ENCODE results near the gene FNIP2. TPM values are rescaled to one million over a fixed set of nuclear protein-coding genes. Genes with fewer than 3 reads are reported as not detected.

The FNIP2 gene
- polyA plus RNA-seq, 1 donor from 2014 or later: 51.7 TPM

DNA sequence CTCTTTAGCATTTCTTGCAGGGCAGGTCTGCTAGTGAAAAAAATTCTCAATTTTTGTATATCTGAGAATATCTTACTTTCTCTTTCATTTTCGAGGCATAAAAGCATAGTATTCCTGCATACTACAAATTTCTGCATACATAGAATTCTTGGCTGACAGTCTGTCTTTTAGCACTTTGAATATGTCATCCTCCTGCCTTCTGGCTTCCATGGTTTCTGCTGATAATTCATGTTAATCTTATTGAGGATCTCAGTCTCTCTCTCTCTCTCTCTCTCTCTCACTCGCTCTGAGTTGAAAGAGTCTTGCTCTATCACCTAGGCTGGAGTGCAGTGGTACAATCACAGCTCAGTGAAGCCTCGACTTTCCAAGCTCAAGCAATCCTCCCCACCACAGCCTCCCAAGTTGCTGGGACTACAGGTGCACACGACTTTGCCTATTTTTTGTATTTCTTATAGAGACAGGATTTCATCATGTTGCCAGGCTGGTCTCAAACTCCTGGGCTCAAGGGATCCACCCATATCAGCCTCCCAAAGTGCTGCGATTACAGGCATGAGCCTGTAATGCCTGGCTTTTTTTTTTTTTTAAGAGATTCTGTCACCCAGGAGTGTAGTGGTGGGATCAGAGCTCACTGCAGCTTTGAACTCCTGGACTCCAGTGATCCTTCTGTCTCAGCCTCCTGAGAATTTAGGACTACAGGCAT is 161.3 kb downstream of the FNIP2 start:
- H3K4me3 ChIP-seq (ENCODE audit: low read length): no peak overlapping the region
- no peaks in the 10 kb centered on the region for H3K9me2 ChIP-seq (ENCODE audit: insufficient read depth, low read length)
- TF ChIP-seq CTCF (IDR thresholded peaks at IDR 0.05; ENCODE audit: poor library complexity, severe bottlenecking): no peak
- TF ChIP-seq, protein P1, sequence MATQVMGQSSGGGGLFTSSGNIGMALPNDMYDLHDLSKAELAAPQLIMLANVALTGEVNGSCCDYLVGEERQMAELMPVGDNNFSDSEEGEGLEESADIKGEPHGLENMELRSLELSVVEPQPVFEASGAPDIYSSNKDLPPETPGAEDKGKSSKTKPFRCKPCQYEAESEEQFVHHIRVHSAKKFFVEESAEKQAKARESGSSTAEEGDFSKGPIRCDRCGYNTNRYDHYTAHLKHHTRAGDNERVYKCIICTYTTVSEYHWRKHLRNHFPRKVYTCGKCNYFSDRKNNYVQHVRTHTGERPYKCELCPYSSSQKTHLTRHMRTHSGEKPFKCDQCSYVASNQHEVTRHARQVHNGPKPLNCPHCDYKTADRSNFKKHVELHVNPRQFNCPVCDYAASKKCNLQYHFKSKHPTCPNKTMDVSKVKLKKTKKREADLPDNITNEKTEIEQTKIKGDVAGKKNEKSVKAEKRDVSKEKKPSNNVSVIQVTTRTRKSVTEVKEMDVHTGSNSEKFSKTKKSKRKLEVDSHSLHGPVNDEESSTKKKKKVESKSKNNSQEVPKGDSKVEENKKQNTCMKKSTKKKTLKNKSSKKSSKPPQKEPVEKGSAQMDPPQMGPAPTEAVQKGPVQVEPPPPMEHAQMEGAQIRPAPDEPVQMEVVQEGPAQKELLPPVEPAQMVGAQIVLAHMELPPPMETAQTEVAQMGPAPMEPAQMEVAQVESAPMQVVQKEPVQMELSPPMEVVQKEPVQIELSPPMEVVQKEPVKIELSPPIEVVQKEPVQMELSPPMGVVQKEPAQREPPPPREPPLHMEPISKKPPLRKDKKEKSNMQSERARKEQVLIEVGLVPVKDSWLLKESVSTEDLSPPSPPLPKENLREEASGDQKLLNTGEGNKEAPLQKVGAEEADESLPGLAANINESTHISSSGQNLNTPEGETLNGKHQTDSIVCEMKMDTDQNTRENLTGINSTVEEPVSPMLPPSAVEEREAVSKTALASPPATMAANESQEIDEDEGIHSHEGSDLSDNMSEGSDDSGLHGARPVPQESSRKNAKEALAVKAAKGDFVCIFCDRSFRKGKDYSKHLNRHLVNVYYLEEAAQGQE (IDR thresholded peaks at IDR 0.05; ENCODE audit: borderline replicate concordance): no peak
- TF ChIP-seq EZH2 (IDR thresholded peaks at IDR 0.05; ENCODE audit: borderline replicate concordance, insufficient read depth, low read length, poor library complexity, severe bottlenecking): no peak
- no peak for TF ChIP-seq POLR2AphosphoS5 (IDR thresholded peaks at IDR 0.05)
- no peak for TF ChIP-seq MXI1 (conservative IDR thresholded peaks at IDR 0.05; ENCODE audit: poor library complexity, severe bottlenecking)
- no peak for TF ChIP-seq TAF1 (IDR thresholded peaks at IDR 0.05; ENCODE audit: low read depth)
- TF ChIP-seq EP300 (conservative IDR thresholded peaks at IDR 0.05; ENCODE audit: poor library complexity, severe bottlenecking): no peak
- no peak for TF ChIP-seq RAD21 (conservative IDR thresholded peaks at IDR 0.05)
- TF ChIP-seq SMC3 (conservative IDR thresholded peaks at IDR 0.05; ENCODE audit: poor library complexity): no peak
- H3F3A ChIP-seq (ENCODE audit: insufficient read depth, low read length, poor library complexity, severe bottlenecking): no peaks in the 10 kb centered on the region
- H2AFZ ChIP-seq (ENCODE audit: low read depth, low read length): no peak overlapping the region
- no peak overlapping the region for H3K9ac ChIP-seq (ENCODE audit: low read length)
- no peak overlapping the region for H3K27ac ChIP-seq (ENCODE audit: low read length)
- no peaks in the 10 kb centered on the region for H3K36me3 ChIP-seq (ENCODE audit: insufficient read depth, low read length)
- no peaks in the 10 kb centered on the region for H3K27me3 ChIP-seq (ENCODE audit: insufficient read depth, low read depth, low read length)
- H3K4me2 ChIP-seq (ENCODE audit: low read length): no peak overlapping the region
- H4K20me1 ChIP-seq (ENCODE audit: insufficient read depth): no peaks in the 10 kb centered on the region
- H3K9me3 ChIP-seq (ENCODE audit: low read length): peaks cover 5% of the 10 kb centered on the region
- no peaks in the 10 kb centered on the region for H3K79me2 ChIP-seq (replicated peaks; ENCODE audit: insufficient read depth, low read length)

GRCh38 chr4:158930639-158930972 is 161.8 kb downstream of the FNIP2 start:
- Histone ChIP-seq H3K27me3 (ENCODE audit: insufficient read depth, low read depth, low read length) (no peaks in the 10 kb centered on the region), H3K9me2 (ENCODE audit: insufficient read depth, low read length) (no peaks in the 10 kb centered on the region), H2AFZ (ENCODE audit: low read depth, low read length) (no peak overlapping the region), H3K9me3 (ENCODE audit: low read length) (peaks cover 5% of the 10 kb centered on the region), H3K4me2 (ENCODE audit: low read length) (no peak overlapping the region), H4K20me1 (ENCODE audit: insufficient read depth) (no peaks in the 10 kb centered on the region), H3F3A (ENCODE audit: insufficient read depth, low read length, poor library complexity, severe bottlenecking) (no peaks in the 10 kb centered on the region), H3K9ac (ENCODE audit: low read length) (no peak overlapping the region), H3K27ac (ENCODE audit: low read length) (no peak overlapping the region), H3K79me2 (replicated peaks; ENCODE audit: insufficient read depth, low read length) (no peaks in the 10 kb centered on the region), H3K36me3 (ENCODE audit: insufficient read depth, low read length) (no peaks in the 10 kb centered on the region), H3K4me3 (ENCODE audit: low read length) (no peak overlapping the region)
- TF ChIP-seq RAD21 (conservative IDR thresholded peaks at IDR 0.05): no peak
- no peak for TF ChIP-seq EP300 (conservative IDR thresholded peaks at IDR 0.05; ENCODE audit: poor library complexity, severe bottlenecking)
- no peak for TF ChIP-seq CTCF (IDR thresholded peaks at IDR 0.05; ENCODE audit: poor library complexity, severe bottlenecking)
- TF ChIP-seq TAF1 (IDR thresholded peaks at IDR 0.05; ENCODE audit: low read depth): no peak
- TF ChIP-seq EZH2 (IDR thresholded peaks at IDR 0.05; ENCODE audit: borderline replicate concordance, insufficient read depth, low read length, poor library complexity, severe bottlenecking): no peak
- TF ChIP-seq MXI1 (conservative IDR thresholded peaks at IDR 0.05; ENCODE audit: poor library complexity, severe bottlenecking): no peak
- TF ChIP-seq POLR2AphosphoS5 (IDR thresholded peaks at IDR 0.05): no peak
- TF ChIP-seq, protein P1 (IDR thresholded peaks at IDR 0.05; ENCODE audit: borderline replicate concordance): no peak
- TF ChIP-seq SMC3 (conservative IDR thresholded peaks at IDR 0.05; ENCODE audit: poor library complexity): no peak

All from neural cell (in vitro differentiated cells).